Right forelimb (tissue), 1 donor: ENCODE data around the gene ITGA1.

Source experiments
- DNase-seq: peaks from one replicate; pipeline ENCODE4 v3.0.0-alpha.2; 2018

ITGA1 gene

DNA sequence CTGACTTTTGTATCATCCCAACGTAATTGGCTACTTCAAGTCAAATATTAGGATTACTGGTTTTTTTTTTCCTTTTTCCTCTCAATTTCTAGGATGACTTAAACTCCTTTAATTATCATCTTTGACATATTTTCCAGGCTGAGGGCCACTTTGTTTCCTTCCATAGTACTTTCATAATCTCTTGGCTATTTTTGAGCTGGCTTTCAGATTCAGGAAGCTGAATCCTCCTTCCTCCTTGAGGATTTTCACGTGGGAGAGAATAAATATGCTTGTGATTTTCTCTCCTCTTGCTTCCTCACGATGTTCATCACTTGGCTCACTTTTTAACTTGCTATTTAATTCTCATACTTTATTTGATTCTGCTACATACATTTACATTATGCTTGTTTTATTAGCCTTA lies 88.1 kb downstream of the ITGA1 start:
- no peak for DNase-seq

DNA sequence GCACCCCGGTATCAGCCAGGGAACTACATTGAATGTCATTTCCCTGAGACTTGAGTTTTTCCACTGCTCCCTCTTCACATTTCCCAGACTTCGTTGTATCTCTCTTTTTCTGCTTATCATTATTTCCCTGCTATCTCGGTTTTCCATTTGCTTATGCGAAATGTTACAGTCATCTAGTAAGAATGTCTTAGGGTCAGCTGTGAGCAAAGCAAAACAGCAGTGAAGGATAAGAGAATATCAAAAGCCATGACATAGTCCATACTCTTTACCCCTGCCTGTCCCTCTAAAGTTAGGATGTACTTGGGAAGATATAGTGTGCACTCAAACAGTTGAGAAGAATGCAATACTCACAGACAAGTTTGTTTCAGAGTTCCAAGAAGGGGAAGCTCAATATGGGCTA lies 88.7 kb downstream of the ITGA1 start:
- DNase-seq, result no peak

DNA sequence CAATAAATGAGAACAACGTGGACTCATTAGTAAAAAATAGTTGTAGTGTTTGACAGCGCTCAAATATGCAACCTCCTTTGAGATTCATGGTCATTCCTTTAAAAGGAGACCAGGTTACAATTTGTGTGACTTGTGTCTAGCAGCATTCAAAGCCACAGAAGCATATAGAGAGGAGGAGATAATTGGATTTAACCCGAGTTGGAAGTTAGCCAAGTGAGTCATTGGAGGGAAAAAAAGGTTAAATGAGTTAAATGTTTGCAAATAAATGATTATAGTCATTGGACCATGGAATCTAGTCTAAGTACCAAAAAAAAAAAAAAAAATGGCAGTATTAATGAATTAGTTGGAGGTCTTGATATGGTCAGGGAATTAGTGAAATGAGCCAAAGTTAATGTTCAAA lies 90.9 kb downstream of the ITGA1 start:
- DNase-seq, result no peak

DNA sequence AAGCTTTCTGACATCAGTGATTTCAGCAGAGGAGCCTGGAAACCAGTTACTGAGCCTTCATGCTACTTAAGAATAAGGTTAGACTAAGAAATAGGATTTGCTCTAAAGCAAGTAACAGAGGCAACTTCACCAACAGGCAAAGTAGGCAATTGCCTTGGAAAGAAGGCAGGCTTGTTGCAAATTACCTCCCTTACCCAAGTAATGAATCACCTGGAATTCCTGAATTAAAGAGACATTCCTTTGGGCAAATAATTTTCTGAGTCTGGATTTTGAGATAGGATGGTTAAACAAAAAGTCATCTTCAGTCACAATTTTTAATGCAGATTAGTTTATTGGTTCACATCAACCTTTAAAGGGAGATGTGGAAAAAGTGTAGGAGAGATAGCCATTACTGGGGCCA lies 92.8 kb downstream of the ITGA1 start:
- DNase-seq, result no peak

DNA sequence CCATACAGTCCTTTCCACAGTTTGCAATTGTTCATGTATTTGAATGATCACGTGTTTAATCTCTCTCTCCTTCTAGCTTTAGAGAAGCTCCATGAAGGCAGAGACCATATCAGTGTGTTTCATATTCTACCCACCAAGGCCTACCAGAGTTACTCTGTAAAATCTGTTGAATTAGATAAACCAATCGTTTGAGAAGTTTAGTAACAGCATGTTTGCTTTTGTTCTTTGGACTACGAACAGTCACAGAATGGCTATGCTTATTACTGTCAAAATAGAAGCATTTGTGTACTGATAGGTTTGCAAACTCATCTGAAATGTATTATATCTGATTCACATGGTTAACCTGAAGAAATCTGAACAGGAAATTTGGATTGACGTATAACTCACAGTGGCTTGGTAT lies 93.8 kb downstream of the ITGA1 start:
- no peak for DNase-seq

DNA sequence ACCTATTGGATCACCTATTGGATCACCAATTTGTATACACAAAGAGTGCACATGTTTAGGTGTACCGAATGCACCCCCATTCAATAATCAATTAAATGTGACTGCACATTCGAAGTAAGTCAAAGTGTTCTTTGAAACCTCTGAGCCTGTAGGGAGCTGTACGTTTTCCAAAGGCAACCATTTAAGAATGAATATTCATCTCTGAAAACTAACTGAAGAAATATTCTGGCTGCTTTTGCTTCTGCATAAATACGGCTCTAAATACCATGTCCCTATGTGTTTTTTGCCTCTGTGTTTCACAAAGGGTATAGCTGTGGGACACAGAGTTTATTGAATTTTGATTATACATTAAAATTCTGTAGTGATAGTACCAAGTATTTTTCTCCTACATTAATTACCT lies 95.4 kb downstream of the ITGA1 start:
- DNase-seq, result no peak

DNA sequence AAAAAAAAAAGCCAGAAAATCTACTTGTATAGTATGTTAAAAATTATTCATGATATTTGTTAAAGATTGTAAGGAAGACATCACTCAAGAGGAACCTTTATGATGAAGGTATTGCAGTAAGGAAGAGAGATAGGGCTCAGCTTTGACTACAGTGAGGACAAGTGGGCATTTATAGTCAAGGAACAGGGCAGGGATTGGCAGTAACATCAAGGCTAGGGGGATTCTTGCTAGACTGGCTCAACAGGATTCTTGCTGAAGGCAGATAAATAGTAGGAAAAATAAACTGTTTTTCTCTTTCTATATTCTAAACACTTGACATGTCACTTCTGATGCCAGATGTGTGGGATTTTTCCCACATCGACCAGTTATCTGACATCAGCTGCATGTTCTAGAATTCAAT lies 96.7 kb downstream of the ITGA1 start:
- no peak for DNase-seq

DNA sequence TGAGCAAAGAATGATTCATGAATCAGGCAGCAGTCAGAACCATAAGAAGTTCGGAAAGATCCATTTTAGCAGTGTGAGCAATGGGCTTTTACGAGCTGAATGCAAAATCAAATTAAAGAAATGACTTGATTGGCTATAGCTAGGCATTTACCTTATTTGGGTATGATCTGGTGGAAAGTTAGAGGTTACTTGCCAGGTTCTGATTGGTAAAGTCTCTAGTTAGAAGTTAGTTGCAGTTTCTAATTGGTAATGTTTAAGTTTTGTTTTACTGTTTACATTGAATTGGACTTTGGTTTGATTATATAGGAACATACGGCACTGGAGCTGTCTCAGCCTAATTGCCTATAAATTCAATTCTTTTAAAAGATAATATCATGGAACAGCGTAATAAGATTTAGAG lies 97.9 kb downstream of the ITGA1 start:
- DNase-seq, result no peak

DNA sequence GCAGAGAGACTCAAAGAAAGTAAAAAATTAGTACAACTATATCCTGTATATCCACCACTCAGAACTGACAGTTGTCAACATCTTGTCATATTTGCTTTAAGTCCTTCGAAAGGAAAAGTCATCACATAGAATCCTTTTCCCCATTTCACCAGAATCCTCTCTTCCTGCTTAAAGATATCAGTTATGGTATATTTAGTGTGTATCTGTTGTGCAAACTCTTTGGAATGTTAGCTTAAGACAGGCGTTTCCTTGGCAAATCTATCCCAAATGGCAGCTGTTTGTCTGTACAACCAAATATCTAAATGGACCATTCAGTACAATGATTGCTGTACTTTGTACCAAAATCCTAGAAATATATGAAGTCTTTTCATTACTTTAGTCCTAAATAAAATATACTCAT lies 98.5 kb downstream of the ITGA1 start:
- DNase-seq, result no peak

DNA sequence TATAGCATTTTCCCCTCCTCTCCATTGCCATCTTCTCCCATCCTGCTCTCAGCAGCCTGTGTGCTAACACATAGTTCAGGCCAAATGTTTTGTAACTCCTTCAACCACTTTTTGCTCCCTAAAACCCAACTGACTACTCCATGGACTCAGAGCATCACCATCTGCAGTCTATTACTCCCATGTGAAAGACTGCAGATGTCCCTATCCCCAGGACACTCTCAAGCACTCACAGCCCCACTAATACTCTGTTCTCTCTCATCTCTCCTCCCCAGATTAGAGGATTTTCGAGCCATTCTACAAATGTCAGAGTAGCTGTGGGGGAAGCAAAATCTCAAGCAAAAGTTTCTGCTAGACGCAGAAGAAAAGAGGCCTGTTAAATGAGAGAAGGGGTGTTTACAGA lies 99.3 kb downstream of the ITGA1 start:
- no peak for DNase-seq

DNA sequence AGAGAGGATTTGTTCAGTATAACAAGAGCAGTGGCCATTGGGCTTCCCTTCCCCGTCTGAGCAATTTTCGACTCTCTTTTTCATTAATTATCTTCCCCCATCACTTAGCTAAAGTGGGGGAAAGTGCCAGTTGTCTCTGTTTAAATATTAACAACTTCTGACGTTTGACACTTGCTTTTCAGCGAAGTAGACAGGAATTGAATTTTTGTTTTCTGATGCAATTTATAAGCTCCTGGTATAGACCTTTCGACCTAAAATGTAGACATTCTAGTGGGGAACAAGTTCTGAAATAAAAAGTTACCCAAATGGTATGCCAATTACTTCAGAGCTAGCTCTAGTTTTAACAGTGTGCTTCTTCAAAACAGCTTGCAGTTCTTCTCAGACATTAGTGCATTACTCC lies 100.6 kb downstream of the ITGA1 start:
- no peak for DNase-seq

DNA sequence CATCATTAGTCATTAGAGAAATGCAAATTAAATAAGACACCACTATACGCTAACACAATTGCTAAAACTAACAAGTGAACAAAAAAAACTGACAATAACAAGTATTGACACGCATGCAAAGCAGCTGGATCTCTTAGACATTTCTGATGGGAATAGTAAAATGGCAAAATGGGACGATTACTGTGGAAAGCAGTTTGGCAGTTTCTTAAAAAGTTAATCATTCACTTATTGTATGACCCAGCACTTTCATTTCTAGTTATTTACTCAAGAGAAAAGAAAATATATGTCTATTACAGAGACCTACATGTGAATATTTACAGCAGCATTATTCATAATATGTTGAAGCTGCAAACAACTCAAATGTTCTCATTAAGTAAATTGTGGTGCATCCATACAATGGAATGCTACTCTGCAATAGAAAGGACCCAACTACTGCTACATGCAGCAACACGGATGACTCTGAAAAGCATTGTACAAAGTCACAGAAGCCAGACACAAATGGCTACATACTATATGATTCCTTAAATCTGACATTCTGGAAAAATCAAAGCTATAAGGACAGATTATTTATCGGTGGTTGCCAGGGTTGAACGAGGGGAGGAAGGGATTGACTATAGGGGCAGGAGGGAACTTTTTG lies 104.6 kb downstream of the ITGA1 start:
- DNase-seq, result no peak

DNA sequence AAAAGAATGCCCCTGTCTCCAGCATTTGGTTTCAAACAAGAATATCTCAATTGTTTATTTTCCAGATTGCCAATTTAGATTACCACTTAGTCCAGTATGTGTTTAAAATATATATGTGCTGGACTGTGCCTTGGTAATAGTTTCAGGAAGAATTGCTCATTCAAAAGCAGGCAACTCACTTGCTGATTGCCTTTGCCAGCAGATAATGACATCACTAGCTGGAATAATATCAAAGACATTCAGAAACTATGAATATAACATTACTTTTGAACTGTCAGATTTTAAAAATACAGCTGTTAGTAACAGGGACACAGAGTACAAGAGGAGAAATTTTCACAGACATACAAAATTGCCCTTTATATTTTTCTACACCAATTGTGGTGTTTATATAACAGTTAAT lies 105.4 kb downstream of the ITGA1 start:
- no peak for DNase-seq

DNA sequence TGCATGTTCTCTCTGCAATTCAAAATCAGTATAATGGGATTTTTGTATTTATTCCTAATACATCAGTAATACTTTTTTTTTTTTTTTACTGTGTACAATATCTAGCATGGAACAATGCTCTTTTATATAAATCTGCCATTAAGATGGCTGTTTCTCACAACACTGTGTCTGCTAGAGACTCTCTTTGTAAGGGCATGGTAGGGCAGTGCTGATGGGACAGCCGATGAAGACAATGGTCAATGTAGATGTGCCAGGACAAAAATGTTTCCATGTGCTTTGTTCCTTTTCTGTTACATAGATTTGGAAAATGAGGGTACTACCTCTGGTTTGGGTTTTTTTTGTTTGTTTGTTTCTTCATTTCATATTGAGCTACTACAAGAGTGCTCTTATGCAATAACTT lies 106.1 kb downstream of the ITGA1 start:
- no peak for DNase-seq

DNA sequence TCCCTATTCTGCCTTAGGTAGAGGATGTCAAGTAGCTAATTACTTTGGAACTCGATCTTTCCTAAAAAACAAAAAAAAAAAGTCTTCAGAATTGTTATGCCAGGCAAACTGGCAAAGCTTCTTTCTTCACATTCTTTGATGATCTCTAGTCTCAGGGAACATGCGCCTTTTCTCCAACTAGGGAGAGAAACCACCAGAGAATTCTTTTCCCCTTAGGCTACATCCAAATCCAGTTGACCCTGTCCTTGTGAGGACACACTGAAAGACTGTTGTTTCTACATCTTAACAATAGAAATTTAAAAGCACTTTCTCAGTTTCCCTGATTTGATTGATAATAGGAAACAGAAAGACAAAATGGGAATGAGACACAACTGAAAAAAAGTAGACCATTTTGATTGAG lies 106.7 kb downstream of the ITGA1 start:
- no peak for DNase-seq

DNA sequence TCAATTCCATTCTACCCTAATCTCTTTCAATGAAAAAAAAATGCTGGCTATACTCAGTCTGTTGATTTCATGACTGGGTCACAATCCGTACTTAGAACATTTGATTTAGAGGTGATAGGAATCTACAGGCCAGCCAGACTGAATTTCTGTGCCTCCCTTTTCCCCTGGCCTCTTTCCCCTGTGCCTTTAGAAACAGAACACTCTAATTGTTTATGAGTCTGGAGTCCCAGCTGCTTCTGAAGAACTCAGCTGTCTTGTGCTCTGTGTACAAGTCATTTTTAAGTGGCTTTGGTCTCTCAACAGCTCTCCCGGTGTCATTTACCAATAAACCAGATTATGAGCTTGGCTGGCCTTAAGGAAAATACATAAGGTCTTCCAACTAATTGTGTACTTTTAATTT lies 107.4 kb downstream of the ITGA1 start:
- no peak for DNase-seq

DNA sequence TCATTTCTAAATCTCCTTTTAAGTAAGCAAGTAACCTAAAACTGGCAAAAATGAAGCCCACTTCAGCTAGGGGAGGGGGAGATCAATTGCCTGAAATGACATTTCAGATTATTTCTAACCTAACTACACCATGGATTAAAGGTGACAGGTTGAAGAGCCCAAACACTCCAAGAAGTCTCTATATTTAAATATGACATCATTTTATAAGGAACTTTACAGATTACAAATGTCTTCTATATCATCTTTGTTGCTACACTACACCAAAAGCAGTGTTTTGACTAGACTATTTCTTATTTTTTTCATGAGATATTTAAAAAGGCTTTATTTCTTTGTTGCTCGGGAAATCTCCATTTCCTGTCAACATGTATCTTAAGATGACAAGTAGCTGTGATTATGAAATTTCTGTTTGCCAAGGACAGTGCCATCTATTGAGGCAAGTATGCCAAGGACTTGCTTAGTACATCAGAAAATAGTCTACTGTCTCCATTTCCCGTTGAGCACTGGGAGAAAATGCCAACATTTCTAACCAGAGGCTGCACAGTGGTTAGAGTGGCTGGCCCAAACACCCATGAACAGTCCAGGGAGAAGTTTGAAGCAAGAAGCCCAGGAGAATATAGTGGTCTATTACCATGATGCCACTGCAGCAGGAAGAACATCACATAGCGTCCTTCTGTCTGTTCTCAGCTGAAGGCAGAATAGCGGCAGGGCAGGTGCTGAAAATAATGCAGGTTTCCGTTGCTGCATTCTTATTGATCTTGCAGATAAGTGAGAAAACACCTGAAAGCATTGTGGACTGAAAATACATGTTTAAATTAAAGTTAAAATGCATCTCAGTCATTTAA lies 108.1 kb downstream of the ITGA1 start:
- no peak for DNase-seq

DNA sequence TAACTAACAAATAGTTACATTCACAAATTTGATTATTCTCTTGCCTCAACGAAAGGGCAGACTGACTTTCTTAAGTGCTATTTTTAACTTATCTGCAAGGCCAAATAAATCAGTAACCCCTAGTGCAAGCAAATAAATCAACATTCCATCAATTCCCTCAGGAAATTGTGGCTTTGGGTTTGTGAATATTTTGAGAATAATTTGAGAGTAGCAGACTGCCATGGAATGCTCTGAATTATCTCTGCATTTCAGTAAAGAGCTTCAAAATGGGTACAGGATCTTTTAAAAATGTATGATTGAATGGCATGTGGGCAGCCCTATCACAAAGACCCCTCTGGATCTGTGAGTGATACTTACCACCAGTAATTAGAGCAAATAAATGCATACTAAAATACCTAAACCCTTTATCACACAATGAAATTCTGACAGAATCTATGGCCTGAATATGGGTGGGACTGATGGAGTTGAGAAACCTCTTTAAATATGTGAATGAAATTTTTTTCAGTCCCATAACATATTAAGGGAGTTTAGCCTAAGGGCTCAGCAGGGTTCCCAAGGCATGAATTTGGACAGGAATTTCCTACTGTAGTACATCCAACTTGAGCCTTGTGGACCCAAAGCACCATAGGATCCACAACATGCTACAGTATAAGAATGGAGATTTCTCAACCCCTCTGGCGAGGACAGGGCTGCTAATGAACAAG lies 109.0 kb downstream of the ITGA1 start:
- no peak for DNase-seq

DNA sequence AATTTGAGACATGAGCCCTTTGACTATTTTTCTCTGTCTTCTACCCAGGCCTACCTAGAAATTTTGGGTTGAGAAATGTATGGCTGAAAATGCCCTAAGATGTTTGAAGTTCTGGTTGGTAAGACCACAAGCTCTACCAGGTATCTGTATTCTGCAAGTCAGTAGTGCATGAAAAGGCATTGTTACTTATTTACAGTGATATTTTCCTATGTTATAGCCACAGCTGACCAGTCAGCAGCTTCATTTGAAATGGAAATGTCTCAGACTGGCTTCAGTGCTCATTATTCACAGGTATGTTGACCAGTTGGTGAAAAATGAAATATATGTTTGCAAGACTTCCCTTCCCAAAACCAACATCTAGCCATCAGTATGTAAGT lies 109.5 kb downstream of the ITGA1 start:
- no peak for DNase-seq

DNA sequence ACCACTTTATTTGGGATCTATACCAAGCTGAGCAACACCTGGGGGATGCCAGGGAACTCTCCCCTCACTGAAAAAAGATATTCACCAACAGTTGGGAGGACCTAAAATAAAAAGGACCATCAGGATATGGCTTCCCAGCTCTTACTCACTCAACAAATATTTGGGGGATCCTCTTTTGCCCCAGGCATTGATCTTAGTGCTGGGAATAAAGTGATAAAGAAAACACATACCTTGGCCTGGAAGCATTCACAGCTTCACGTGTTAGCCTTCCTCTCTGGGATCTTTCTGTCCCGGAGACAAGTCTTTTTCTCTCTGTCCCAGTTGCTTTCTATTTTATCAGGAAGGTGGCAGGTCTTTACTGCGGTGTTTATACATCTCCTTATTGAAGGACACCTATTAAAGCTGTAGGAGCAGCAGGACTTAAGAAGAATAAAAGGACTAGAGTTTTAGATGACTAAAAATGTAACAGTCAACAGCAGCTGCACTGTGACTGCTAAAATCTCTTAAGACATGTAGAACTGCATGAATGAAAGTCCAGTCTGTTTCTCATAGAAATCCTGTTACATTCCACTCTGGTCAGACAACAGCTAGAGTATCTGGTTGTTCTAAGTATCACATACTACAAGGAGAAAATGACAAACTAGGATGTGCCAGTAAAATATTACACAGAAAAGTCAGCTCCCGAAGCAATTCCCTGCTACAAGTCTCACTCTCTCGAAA lies 111.4 kb downstream of the ITGA1 start:
- DNase-seq, result no peak

DNA sequence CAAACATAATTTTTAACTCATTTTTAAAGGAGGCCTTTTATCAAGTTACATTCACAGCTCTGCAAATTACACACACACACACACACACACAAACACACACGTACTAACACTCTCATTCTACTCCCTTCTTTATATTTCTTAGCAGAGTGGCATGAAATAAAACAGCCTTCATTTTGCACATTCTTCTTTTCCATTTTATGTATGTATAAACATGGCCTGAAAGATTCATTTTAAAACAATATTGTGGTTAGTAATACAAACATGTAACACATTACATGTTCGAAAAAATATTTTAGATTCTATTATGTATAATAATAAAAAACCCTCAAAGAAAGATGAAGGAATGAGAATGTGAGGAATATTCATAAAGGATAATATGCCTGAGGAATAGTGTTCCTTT lies 115.4 kb downstream of the ITGA1 start:
- DNase-seq, result no peak

DNA sequence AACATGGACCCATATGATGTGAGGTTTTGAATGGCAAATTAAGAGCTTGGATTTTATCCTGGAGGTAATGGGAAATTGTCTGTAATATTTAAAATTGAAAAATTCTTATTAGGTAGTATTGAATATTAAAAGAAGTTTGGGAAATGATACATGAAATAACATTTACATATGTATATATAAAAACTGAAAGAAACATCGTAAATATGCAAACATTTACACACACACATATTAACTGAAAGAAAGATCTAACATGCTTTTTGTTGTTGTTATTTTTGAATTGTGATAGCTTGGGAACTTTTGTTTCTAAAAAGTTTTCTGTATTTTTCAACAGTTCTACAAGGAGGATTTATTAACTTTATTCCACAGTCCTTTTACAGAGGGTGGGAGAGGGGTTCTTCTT lies 118.6 kb downstream of the ITGA1 start:
- no peak for DNase-seq

DNA sequence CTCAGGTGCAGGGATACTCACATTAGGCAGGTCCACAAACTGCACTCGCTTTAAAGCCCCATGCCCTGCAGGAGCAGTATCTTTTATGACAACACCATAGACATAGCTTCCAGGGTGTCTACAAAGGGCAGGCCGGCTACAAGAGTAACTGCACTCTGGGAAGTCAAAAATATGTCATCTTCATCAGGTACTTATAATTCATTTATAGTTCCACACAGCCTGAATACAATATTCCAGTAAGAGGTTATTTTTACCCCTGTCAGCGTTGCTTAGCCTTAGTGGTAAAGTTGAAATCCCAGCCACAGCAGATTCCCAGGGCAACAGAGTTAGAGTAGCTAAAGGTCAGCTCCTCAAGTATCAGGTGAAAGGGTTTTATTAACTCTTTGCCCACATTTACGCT lies 119.1 kb downstream of the ITGA1 start:
- no peak for DNase-seq

DNA sequence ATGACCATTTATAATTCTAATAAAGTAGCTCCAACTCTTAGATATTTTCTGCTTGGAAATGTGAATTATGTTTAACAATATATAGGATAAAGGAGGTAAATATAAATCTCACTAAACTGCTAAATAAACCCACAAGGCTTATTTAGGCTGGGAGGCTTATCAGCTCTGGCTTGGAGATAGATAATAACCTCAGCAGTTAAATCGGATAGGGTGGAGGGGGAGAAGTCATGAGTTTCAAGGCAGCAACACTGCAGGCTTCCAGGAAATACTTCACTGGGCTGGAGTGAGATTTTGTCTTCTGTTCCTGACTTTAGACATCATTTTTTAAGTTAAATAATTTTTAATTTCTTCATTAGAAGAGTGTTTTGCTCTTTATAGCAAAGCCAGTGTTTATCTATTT lies 121.5 kb downstream of the ITGA1 start:
- no peak for DNase-seq
